Natural killer cell treated with Interleukin-12 subunit alpha and Interleukin-12 subunit beta and Interleukin-15 and Interleukin-18, amount 100 ng/mL, for 72 hours (primary cell): ENCODE results near the gene SCRT2. TPM values are rescaled to one million over a fixed set of nuclear protein-coding genes. Genes with fewer than 3 reads are reported as not detected.
"Not testable (repeated sequence)": the region's sequence is repeated elsewhere in the genome, so short reads cannot be mapped to it uniquely, and the experiment has no call there.

Source experiments
- ATAC-seq, 2 donors: fragments of 150-1000 bp; cut with Tn5 transposase in 1 of 2; sonication (Bioruptor Pico), chemical (Tn5 transposase) in 1 of 2; 2 replicates each; pipeline ENCODE4 v1.10.0; 2021
- DNase-seq: peaks from one replicate; pipeline ENCODE4 v3.0.0; 2022; ENCODE audit warnings: low spot score
- H3K27ac Mint-ChIP-seq, 2 donors: 1 replicate in 1 of 2; 2 replicates in 1 of 2; pipeline ENCODE4 v1.8.0; 2022; ENCODE audit warnings: mixed read lengths in 2 of 2, mild to moderate bottlenecking in 1 of 2, moderate library complexity in 1 of 2
- H3K27me3 Mint-ChIP-seq, 2 donors: 1 replicate in 1 of 2; 2 replicates in 1 of 2; pipeline ENCODE4 v1.8.0; 2022; ENCODE audit warnings: mixed read lengths in 2 of 2
- H3K36me3 Mint-ChIP-seq: one replicate; pipeline ENCODE4 v1.8.0; 2022; ENCODE audit warnings: mixed read lengths
- H3K4me1 Mint-ChIP-seq, 2 donors: 1 replicate in 1 of 2; 2 replicates in 1 of 2; pipeline ENCODE4 v1.8.0; 2022; ENCODE audit warnings: low read depth in 2 of 2, mixed read lengths in 2 of 2, mild to moderate bottlenecking in 1 of 2
- H3K4me3 Mint-ChIP-seq: one replicate; pipeline ENCODE4 v1.8.0; 2022; ENCODE audit warnings: mixed read lengths
- H3K9me3 Mint-ChIP-seq: 2 replicates; pipeline ENCODE4 v1.8.0; 2022; ENCODE audit warnings: mixed read lengths
- total RNA-seq, 2 donors: library from RNA; stranded (reverse); gene quantifications; one replicate each; pipeline ENCODE4 v1.2.3, GENCODE V29; 2022

SCRT2 gene
- total RNA-seq, result not detected

- Mint-ChIP-seq H3K9me3 (peaks cover 3% of the 10 kb centered on the region), H3K4me3 (peak within 1 kb of the TSS; percentile 37), H3K4me1 (peaks cover 6 to 12% of the 10 kb centered on the region in 2 donors), H3K27ac (no peak within 1 kb of the TSS), H3K36me3 (no peaks in the 10 kb centered on the region), H3K27me3 (peaks cover 46 to 53% of the 10 kb centered on the region in 2 donors)
- DNase-seq (peak; percentile 71), ATAC-seq (peak; percentile 81 to 92)
These were observed at the start of gene SCRT2 for GRCh38 chr20:675453-676314. Gene SCRT2, minus strand, starts transcription at chr20:675802. Its CDS starts 201 bp downstream, at chr20:675601.

DNA sequence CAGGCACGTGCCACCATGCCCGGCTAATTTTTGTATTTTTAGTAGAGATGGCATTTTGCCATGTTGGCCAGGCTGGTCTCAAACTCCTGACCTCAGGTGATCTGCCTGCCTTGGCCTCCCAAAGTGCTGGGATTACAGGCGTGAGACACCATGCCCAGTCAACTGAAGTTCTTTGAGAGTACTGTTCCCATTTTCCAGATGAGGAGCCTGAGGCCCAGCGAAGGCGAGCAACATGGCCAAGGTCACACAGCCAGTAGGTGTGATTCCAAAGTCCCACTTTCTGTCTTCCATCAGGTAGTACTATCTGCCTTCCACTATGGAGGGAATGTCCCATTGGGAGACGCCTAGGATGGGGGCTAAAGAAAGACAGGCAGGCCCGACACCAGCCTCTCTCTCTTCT, 49.2 kb upstream of the SCRT2 start:
- H3K9me3 Mint-ChIP-seq, H3K36me3 Mint-ChIP-seq, H3K4me1 Mint-ChIP-seq, ATAC-seq, H3K4me3 Mint-ChIP-seq, DNase-seq, H3K27ac Mint-ChIP-seq: not testable (repeated sequence)
- H3K27me3 Mint-ChIP-seq, result peaks cover 37 to 47% of the 10 kb centered on the region in 2 donors

DNA sequence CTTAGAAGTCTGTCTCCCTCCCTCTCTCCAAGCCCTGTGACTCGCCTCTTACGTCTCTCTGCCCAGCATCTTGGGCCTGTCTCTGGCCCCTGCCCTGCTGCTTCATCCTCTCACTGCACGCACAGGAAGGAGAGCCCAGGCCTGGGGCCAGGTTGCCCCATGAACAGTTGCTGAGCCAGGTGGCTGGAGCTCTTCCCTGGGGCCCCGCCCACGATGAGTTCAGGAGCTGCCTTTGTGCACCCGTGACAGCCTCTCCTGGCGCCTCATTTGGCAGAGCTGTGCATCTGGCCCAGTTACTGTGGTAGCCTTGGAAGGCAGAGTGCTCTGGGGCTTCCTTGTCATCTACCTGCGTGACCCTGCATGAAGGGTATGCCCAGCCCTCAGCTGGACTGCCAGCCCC, 48.2 kb upstream of the SCRT2 start:
- H3K27me3 Mint-ChIP-seq, result peaks cover 37 to 45% of the 10 kb centered on the region in 2 donors
- no peak overlapping the region for H3K27ac Mint-ChIP-seq
- no peak for DNase-seq
- H3K4me3 Mint-ChIP-seq, result no peak overlapping the region
- ATAC-seq, result no peak
- H3K4me1 Mint-ChIP-seq, result no peaks in the 10 kb centered on the region
- H3K36me3 Mint-ChIP-seq, result no peaks in the 10 kb centered on the region
- H3K9me3 Mint-ChIP-seq, result no peaks in the 10 kb centered on the region

DNA sequence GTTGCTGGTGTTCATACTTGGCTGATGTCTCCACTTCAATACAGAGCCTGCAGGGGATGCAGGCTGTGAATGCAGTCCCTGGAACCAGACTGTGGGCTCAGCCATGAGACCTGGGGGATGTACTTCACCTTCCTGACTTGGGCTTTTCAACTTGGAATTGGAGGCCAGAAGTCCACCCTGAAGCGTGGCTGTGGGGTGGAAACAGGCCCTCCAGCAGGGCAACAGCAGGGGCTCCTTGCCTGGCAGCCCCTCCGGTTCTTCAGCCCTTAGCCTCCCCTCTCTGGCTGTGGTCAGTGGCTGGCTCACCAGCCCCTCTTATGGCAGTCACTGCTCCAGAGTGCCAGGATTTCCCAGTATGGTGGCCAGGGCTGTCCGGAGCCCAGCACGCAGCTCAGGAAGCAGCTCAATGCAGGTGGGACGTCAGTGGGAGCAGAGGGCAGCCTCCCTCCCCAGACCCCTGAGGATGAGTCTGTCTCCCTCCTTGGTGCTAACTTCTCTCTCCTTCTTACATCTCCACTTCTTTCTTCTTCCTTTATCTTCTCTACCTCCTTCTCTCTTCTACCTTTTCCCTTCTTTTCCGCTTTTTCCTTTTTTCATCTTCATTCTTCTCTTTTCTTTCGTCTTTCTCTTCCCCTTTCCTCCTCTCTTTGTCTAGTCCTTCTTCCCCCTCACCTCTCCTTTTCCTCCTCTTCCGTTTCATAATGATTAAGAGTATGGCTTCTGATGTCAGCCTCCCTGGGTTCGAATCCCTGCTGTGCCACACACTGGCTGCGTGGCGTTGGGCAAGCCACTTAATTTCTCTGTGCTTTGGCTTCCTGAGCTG, 47.4 kb upstream of the SCRT2 start:
- H3K36me3 Mint-ChIP-seq, result no peaks in the 10 kb centered on the region
- H3K9me3 Mint-ChIP-seq, result no peaks in the 10 kb centered on the region
- no peaks in the 10 kb centered on the region for H3K4me1 Mint-ChIP-seq
- ATAC-seq, result peak in 1 of 2 donors; percentile 37
- no peak overlapping the region for H3K4me3 Mint-ChIP-seq
- no peak overlapping the region for H3K27ac Mint-ChIP-seq
- H3K27me3 Mint-ChIP-seq, result peaks cover 34 to 42% of the 10 kb centered on the region in 2 donors
- no peak for DNase-seq

- peaks cover 34 to 45% of the 10 kb centered on the region in 2 donors for H3K27me3 Mint-ChIP-seq
- no peaks in the 10 kb centered on the region for H3K36me3 Mint-ChIP-seq
- no peaks in the 10 kb centered on the region for H3K9me3 Mint-ChIP-seq
- H3K4me3 Mint-ChIP-seq, result no peak overlapping the region
- DNase-seq, result no peak
- H3K27ac Mint-ChIP-seq, result no peak overlapping the region
- no peaks in the 10 kb centered on the region for H3K4me1 Mint-ChIP-seq
- no peak for ATAC-seq
These were observed 46.3 kb upstream of the SCRT2 start for GRCh38 chr20:721876-722275.

DNA sequence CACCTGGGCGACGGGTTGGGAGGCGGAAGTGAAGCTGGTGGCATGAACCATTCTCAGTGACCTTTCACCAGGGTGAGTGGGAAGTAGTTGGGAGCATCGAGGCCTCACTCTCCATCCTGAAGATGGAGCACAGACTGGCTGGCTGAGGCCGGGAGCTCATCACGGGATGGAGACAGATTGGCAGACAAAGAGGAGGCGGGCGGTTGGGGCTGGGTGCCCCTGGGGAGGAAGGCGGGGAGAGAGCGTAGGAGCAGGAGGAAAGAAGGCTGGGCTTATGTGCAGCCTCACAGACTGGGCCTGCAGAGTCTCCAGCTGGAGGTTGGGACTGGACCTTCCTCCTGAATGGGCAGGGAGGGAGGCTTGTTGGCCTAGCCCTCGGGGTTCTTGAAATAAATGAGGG, 44.2 kb upstream of the SCRT2 start:
- Mint-ChIP-seq H3K9me3 (no peaks in the 10 kb centered on the region), H3K27me3 (peaks cover 28 to 49% of the 10 kb centered on the region in 2 donors), H3K27ac (no peak overlapping the region), H3K36me3 (no peaks in the 10 kb centered on the region), H3K4me1 (no peaks in the 10 kb centered on the region), H3K4me3 (no peak overlapping the region)
- ATAC-seq (no peak), DNase-seq (no peak)

DNA sequence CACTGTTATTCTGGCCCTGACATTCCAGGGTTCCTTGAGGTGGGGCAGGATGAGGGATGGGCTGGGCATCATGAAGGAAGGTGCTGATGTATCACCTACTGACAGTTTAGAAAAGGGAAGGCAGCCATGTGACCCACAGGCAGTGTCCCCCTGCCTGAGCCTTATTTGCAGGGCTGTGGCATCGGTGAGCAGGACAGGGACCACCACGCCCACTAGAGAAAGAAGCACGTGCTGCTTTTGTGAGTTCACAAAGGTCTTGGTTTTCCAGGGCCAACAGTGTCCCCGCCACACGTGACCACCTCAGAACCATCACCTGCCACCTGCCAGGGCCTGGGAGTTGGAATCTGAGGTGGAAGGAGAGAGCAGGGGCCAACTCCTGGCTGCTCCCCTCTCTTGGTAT, 43.5 kb upstream of the SCRT2 start:
- Mint-ChIP-seq H3K27me3 (peaks cover 28 to 48% of the 10 kb centered on the region in 2 donors), H3K4me3 (no peak overlapping the region), H3K9me3 (no peaks in the 10 kb centered on the region), H3K27ac (no peak overlapping the region), H3K36me3 (no peaks in the 10 kb centered on the region), H3K4me1 (no peaks in the 10 kb centered on the region)
- DNase-seq, result no peak
- no peak for ATAC-seq

GRCh38 chr20:717832-718231, 42.2 kb upstream of the SCRT2 start:
- H3K4me1 Mint-ChIP-seq, result no peaks in the 10 kb centered on the region

GRCh38 chr20:717271-717670, 41.7 kb upstream of the SCRT2 start:
- no peak overlapping the region for H3K27ac Mint-ChIP-seq
- no peaks in the 10 kb centered on the region for H3K9me3 Mint-ChIP-seq
- no peak for ATAC-seq
- no peak for DNase-seq
- peaks cover 26 to 44% of the 10 kb centered on the region in 2 donors for H3K27me3 Mint-ChIP-seq
- no peaks in the 10 kb centered on the region for H3K4me1 Mint-ChIP-seq
- H3K4me3 Mint-ChIP-seq, result no peak overlapping the region
- no peaks in the 10 kb centered on the region for H3K36me3 Mint-ChIP-seq

More at GRCh38 chr20:717832-718231, 42.2 kb upstream of the SCRT2 start:
- H3K9me3 Mint-ChIP-seq, result no peaks in the 10 kb centered on the region
- no peak overlapping the region for H3K27ac Mint-ChIP-seq
- ATAC-seq (no peak), DNase-seq (no peak)
- peaks cover 26 to 44% of the 10 kb centered on the region in 2 donors for H3K27me3 Mint-ChIP-seq
- no peaks in the 10 kb centered on the region for H3K36me3 Mint-ChIP-seq
- H3K4me3 Mint-ChIP-seq, result no peak overlapping the region

DNA sequence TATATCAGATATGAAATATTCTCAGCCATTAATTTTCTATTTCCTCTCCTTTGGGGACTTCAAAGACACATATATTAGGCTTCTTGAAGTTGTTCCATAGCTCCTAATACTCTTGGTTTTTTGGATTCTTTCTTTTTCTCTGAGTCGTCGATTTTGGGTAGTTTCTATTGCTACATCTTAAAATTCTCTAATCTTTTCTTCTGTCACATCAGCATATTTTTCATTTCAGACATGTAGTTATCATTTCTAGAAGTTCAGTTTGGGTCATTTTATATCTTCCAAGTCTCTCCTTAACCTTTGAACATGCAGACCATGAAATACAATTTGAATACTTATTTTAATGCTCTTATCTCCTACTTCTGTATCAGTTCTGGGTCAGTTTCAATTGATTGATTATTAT, 38.9 kb upstream of the SCRT2 start:
- no peaks in the 10 kb centered on the region for H3K36me3 Mint-ChIP-seq
- H3K27me3 Mint-ChIP-seq, result peaks cover 26 to 33% of the 10 kb centered on the region in 2 donors
- ATAC-seq (no peak), DNase-seq (no peak)
- no peak overlapping the region for H3K4me3 Mint-ChIP-seq
- H3K27ac Mint-ChIP-seq, result no peak overlapping the region
- H3K4me1 Mint-ChIP-seq, result no peaks in the 10 kb centered on the region
- peaks cover under 1% of the 10 kb centered on the region for H3K9me3 Mint-ChIP-seq

GRCh38 chr20:711576-711975, 36.0 kb upstream of the SCRT2 start:
- Mint-ChIP-seq H3K36me3 (no peaks in the 10 kb centered on the region), H3K9me3 (peaks cover 7% of the 10 kb centered on the region), H3K4me1 (no peaks in the 10 kb centered on the region), H3K4me3 (no peak overlapping the region), H3K27me3 (peaks cover 27 to 28% of the 10 kb centered on the region in 2 donors), H3K27ac (no peak overlapping the region)
- peak in 1 of 2 donors; percentile 28 for ATAC-seq
- DNase-seq, result no peak

GRCh38 chr20:710780-711450, 35.3 kb upstream of the SCRT2 start:
- Mint-ChIP-seq H3K27ac (no peak overlapping the region), H3K9me3 (peaks cover 7% of the 10 kb centered on the region), H3K36me3 (no peaks in the 10 kb centered on the region), H3K4me1 (no peaks in the 10 kb centered on the region), H3K27me3 (peaks cover 28 to 29% of the 10 kb centered on the region in 2 donors), H3K4me3 (no peak overlapping the region)
- DNase-seq (no peak), ATAC-seq (no peak)

DNA sequence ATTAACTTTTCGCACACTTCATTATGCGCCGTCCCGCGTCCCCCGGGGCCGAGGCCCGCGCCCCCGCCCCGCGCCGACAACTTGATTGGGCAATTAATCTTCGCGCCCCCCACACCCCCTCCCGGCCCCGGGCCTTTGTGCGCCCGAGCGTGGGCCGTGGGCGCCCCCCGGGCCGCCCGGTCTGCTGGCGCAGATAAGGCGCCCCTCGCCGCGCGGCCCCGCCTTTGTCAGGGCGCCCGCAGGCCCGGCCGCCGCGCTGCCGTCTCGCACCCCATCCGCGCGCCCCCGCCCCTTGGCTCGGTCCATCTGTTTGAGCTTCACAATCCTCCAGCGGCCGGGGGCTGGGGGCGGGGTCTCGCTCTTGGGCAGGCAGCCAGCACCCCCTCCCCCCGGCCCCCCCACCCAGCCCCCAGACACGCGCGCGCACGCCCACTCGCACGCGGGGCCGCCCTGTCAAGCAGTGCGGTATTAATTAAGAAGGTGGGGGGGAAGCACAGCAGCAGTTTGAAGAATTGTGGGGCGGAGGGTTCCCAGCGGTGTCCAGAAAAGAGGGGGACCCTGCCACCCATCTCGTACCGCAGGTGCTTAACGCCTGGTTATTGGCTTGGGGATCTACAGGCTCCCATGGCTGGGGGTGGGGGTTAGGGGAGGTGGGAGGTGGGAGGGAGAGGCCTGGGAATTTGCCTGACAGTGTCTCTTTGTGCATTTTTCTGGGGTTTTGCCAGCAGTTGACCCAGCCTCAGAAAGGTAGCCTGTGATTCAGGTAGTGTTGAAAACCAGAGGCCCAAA, 34.6 kb upstream of the SCRT2 start:
- Mint-ChIP-seq H3K27ac (no peak overlapping the region), H3K27me3 (peaks cover 31 to 32% of the 10 kb centered on the region in 2 donors), H3K4me3 (no peak overlapping the region), H3K4me1 (no peaks in the 10 kb centered on the region), H3K36me3 (no peaks in the 10 kb centered on the region), H3K9me3 (peaks cover 7% of the 10 kb centered on the region)
- DNase-seq (no peak), ATAC-seq (no peak)
